GM23338 (cell line): ENCODE measurements around the gene CHST11. TPM values are rescaled to one million over a fixed set of nuclear protein-coding genes. Genes with fewer than 3 reads are reported as not detected.

ENCODE experiments used
- ATAC-seq: fragments of 200-7000 bp; cut with Tn5 transposase; 3 replicates; pipeline ENCODE4 v1.9.1; 2020
- DNase-seq: peaks from one replicate; pipeline ENCODE4 v3.0.0-alpha.2; 2015; ENCODE audit warnings: low spot score
- H2AFZ ChIP-seq: fragments of 200-600 bp; sonication (generic); 2 replicates; pipeline ENCODE4 v1.8.0; 2016; ENCODE audit warnings: antibody characterized with exemption, mild to moderate bottlenecking, moderate library complexity
- H3F3A ChIP-seq: fragments of 200-600 bp; sonication (generic); replicated peaks from 2 replicates; pipeline ENCODE4 v1.8.0; 2017; ENCODE audit warnings: antibody characterized with exemption, mixed run types, low read depth
- H3K27ac ChIP-seq: fragments of 200-600 bp; sonication (generic); 2 replicates; pipeline ENCODE4 v1.6.1; 2016; ENCODE audit warnings: low read depth
- H3K27me3 ChIP-seq: fragments of 200-600 bp; sonication (generic); 2 replicates; pipeline ENCODE4 v1.8.0; 2016; ENCODE audit warnings: mild to moderate bottlenecking, mixed run types, moderate library complexity; ENCODE audit not compliant: insufficient read depth
- H3K36me3 ChIP-seq: fragments of 200-600 bp; sonication (generic); 2 replicates; pipeline ENCODE4 v1.8.0; 2016; ENCODE audit warnings: mild to moderate bottlenecking; ENCODE audit not compliant: insufficient read depth
- H3K4me1 ChIP-seq: fragments of 200-600 bp; sonication (generic); 2 replicates; pipeline ENCODE4 v1.8.0; 2016; ENCODE audit warnings: mild to moderate bottlenecking, moderate library complexity; ENCODE audit not compliant: insufficient read depth
- H3K4me2 ChIP-seq: fragments of 200-600 bp; sonication (generic); 2 replicates; pipeline ENCODE4 v1.7.1; 2017; ENCODE audit warnings: mixed run types
- H3K4me3 ChIP-seq: fragments of 200-600 bp; sonication (generic); 2 replicates; pipeline ENCODE4 v1.6.1; 2016; ENCODE audit warnings: mixed run types
- H3K79me2 ChIP-seq: fragments of 200-600 bp; sonication (generic); replicated peaks from 2 replicates; pipeline ENCODE4 v1.8.0; 2017; ENCODE audit warnings: mild to moderate bottlenecking; ENCODE audit not compliant: insufficient read depth
- H3K9me2 ChIP-seq: fragments of 200-600 bp; sonication (generic); 2 replicates; pipeline ENCODE4 v1.8.0; 2017; ENCODE audit not compliant: insufficient read depth
- H4K20me1 ChIP-seq: fragments of 200-600 bp; sonication (generic); replicated peaks from 2 replicates; pipeline ENCODE4 v1.8.0; 2017; ENCODE audit warnings: mild to moderate bottlenecking; ENCODE audit not compliant: insufficient read depth
- H3K27ac Mint-ChIP-seq: 2 replicates; pipeline ENCODE4 v1.8.0; 2020; ENCODE audit warnings: inconsistent platforms, mild to moderate bottlenecking, moderate library complexity, mixed read lengths
- H3K27me3 Mint-ChIP-seq: 3 replicates; pipeline ENCODE4 v1.8.0; 2022; ENCODE audit warnings: low read depth, mild to moderate bottlenecking, moderate library complexity, mixed read lengths, inconsistent platforms; ENCODE audit not compliant: insufficient read depth, poor library complexity
- H3K36me3 Mint-ChIP-seq: 3 replicates; pipeline ENCODE4 v1.8.0; 2021; ENCODE audit warnings: low read depth, mild to moderate bottlenecking, inconsistent platforms, moderate library complexity, mixed read lengths
- H3K4me1 Mint-ChIP-seq: 3 replicates; pipeline ENCODE4 v1.8.0; 2020; ENCODE audit warnings: mild to moderate bottlenecking, inconsistent platforms, mixed read lengths
- H3K4me3 Mint-ChIP-seq: 3 replicates; pipeline ENCODE4 v1.8.0; 2021; ENCODE audit warnings: moderate library complexity, mild to moderate bottlenecking, inconsistent platforms, mixed read lengths
- H3K9me3 Mint-ChIP-seq: 3 replicates; pipeline ENCODE4 v1.8.0; 2020; ENCODE audit warnings: moderate library complexity, mild to moderate bottlenecking, inconsistent platforms, mixed read lengths
- EZH2phosphoT487 ChIP-seq: fragments of 200-600 bp; sonication (generic); IDR thresholded peaks from one replicate; pipeline ENCODE4 v1.8.1; 2018; ENCODE audit warnings: antibody characterized with exemption; ENCODE audit not compliant: unreplicated experiment
- JUNB ChIP-seq: IDR thresholded peaks from one replicate; pipeline ENCODE4 v1.6.1; 2016; ENCODE audit warnings: antibody characterized with exemption; ENCODE audit not compliant: unreplicated experiment
- NANOG ChIP-seq: IDR thresholded peaks from 2 replicates; pipeline ENCODE4 v1.6.1; 2016; ENCODE audit warnings: antibody characterized with exemption, borderline replicate concordance
- POLR2AphosphoS5 ChIP-seq: IDR thresholded peaks from 2 replicates; pipeline ENCODE4 v1.6.1; 2016; ENCODE audit warnings: antibody characterized with exemption, low read depth
- STAT1 ChIP-seq: IDR thresholded peaks from one replicate; pipeline ENCODE4 v1.6.1; 2016; ENCODE audit warnings: antibody characterized with exemption; ENCODE audit not compliant: unreplicated experiment
- ZNF331 ChIP-seq: fragments of 250-450 bp; sonication (Bioruptor Pico); IDR thresholded peaks from 2 replicates; pipeline ENCODE4 v1.5.0; 2020; ENCODE audit warnings: low read depth, mild to moderate bottlenecking, moderate library complexity
- polyA plus RNA-seq: library from polyadenylated mRNA; unstranded; fragments of >200 nt; fragmentation: Nextera tagmentation; extraction: Ambion mirVana; gene quantifications from 2 replicates; pipeline ENCODE4 v1.2.1, GENCODE V29; 2016
- total RNA-seq: library from RNA; depleted of rRNA; stranded (reverse); fragments of >200 nt; shearing (Covaris generic); gene quantifications from 2 replicates; pipeline ENCODE4 v1.2.3, GENCODE V29; 2014
- TF ChIP-seq, protein P1 (sequence below): IDR thresholded peaks from 2 replicates; pipeline ENCODE4 v1.6.1; 2016; ENCODE audit warnings: antibody characterized with exemption
- TF ChIP-seq, protein P2 (sequence below): fragments of 250-450 bp; sonication (Bioruptor Pico); IDR thresholded peaks from 2 replicates; pipeline ENCODE4 v1.5.0; 2020; ENCODE audit warnings: mild to moderate bottlenecking, moderate library complexity
- TF ChIP-seq, protein P3 (sequence below): IDR thresholded peaks from one replicate; pipeline ENCODE4 v1.6.1; 2018; ENCODE audit warnings: antibody characterized with exemption; ENCODE audit not compliant: unreplicated experiment

The CHST11 gene
- total and polyA plus RNA-seq, 2 experiments from 2014 or later = 7.7 to 25.7 TPM

DNA sequence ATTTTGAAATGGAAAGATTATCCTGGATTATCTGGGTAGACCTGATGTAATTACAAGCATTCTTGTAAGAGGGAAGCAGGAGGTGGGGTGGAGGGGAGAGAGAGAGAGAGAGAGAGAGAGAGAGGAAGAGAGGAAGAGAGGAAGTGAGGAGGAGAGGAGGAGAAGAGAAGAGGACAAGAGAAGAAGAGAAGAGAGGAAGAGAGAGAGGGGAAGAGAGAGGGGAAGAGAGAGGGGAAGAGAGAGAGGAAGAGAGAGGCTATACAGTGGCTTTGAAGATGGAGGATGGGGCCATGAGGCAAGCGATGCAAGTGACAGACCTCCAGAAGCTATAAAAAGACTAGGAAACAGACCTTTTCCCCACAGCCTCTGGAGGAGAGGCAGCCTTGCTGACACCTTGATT lies 13.7 kb upstream of the CHST11 start:
- H3K4me1 ChIP-seq = no peaks in the 10 kb centered on the region
- H3K4me2 ChIP-seq = no peak overlapping the region
- no peak overlapping the region for H3K27ac ChIP-seq
- no peaks in the 10 kb centered on the region for H3K9me3 Mint-ChIP-seq
- peaks cover 4% of the 10 kb centered on the region for H3K27me3 Mint-ChIP-seq
- H3K27ac Mint-ChIP-seq = no peak overlapping the region
- ATAC-seq (no peak), DNase-seq (no peak)
- no peaks in the 10 kb centered on the region for H3F3A ChIP-seq
- H3K27me3 ChIP-seq = no peaks in the 10 kb centered on the region
- no peak overlapping the region for H3K4me3 Mint-ChIP-seq
- no peak overlapping the region for H3K4me3 ChIP-seq
- TF ChIP-seq, protein P1, sequence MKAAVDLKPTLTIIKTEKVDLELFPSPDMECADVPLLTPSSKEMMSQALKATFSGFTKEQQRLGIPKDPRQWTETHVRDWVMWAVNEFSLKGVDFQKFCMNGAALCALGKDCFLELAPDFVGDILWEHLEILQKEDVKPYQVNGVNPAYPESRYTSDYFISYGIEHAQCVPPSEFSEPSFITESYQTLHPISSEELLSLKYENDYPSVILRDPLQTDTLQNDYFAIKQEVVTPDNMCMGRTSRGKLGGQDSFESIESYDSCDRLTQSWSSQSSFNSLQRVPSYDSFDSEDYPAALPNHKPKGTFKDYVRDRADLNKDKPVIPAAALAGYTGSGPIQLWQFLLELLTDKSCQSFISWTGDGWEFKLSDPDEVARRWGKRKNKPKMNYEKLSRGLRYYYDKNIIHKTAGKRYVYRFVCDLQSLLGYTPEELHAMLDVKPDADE = no peak
- no peak for TF ChIP-seq NANOG
- no peak for TF ChIP-seq JUNB
- no peak for TF ChIP-seq EZH2phosphoT487
- H3K79me2 ChIP-seq = no peaks in the 10 kb centered on the region
- H4K20me1 ChIP-seq = no peaks in the 10 kb centered on the region
- H3K36me3 ChIP-seq = no peaks in the 10 kb centered on the region
- no peaks in the 10 kb centered on the region for H3K9me2 ChIP-seq
- no peaks in the 10 kb centered on the region for H3K36me3 Mint-ChIP-seq
- peaks cover 3% of the 10 kb centered on the region; the same call in 2 of the 3 replicates for H3K4me1 Mint-ChIP-seq
- no peak overlapping the region for H2AFZ ChIP-seq

DNA sequence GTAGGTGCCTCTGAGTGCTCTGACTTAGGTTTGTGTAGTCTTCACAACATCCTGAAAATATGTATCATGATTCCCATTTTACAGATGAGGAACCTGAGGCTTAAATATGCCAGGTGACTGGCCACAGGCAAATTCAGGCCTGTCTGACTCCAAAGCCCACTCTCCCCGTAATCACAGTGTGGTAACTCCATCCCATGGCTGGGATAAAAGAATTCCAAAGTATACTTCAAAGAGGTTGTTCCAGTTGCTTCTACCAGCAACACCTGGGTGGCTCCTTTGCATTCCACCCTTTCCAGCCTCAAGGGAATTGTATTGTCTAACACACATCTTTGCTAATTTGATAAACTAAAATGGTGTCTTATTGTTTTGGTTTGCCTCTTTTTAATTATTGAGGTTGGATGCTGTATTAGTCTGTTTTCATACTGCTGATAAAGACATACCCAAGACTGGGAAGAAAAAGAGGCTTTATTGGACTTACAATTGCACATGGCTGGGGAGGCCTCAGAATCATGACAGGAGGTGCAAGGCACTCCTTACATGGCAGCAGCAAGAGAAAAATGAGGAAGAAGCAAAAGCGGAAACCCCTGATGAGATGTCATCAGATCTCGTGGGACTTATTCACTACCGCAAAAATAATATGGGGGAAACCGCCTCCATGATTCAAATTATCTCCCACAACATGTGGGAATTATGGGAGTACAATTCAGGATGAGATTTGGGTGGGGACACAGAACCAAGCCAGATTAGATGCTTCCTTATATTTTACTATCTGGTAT lies 9.9 kb upstream of the CHST11 start:
- H3K27ac Mint-ChIP-seq = no peak overlapping the region
- Histone ChIP-seq H3K9me2 (no peaks in the 10 kb centered on the region), H3K27ac (no peak overlapping the region), H3K4me3 (no peak overlapping the region), H3K4me1 (no peaks in the 10 kb centered on the region), H3K4me2 (no peak overlapping the region), H3K27me3 (no peaks in the 10 kb centered on the region), H2AFZ (no peak overlapping the region), H4K20me1 (no peaks in the 10 kb centered on the region), H3K79me2 (no peaks in the 10 kb centered on the region), H3K36me3 (no peaks in the 10 kb centered on the region), H3F3A (no peaks in the 10 kb centered on the region)
- no peaks in the 10 kb centered on the region for H3K36me3 Mint-ChIP-seq
- H3K4me3 Mint-ChIP-seq = no peak overlapping the region
- H3K27me3 Mint-ChIP-seq = peaks cover 4% of the 10 kb centered on the region
- peaks cover 4% of the 10 kb centered on the region; the same call in 2 of the 3 replicates for H3K4me1 Mint-ChIP-seq
- ATAC-seq (no peak), DNase-seq (no peak)
- H3K9me3 Mint-ChIP-seq = no peaks in the 10 kb centered on the region; the same call in 2 of the 3 replicates
- no peak for TF ChIP-seq NANOG
- TF ChIP-seq, protein P2, sequence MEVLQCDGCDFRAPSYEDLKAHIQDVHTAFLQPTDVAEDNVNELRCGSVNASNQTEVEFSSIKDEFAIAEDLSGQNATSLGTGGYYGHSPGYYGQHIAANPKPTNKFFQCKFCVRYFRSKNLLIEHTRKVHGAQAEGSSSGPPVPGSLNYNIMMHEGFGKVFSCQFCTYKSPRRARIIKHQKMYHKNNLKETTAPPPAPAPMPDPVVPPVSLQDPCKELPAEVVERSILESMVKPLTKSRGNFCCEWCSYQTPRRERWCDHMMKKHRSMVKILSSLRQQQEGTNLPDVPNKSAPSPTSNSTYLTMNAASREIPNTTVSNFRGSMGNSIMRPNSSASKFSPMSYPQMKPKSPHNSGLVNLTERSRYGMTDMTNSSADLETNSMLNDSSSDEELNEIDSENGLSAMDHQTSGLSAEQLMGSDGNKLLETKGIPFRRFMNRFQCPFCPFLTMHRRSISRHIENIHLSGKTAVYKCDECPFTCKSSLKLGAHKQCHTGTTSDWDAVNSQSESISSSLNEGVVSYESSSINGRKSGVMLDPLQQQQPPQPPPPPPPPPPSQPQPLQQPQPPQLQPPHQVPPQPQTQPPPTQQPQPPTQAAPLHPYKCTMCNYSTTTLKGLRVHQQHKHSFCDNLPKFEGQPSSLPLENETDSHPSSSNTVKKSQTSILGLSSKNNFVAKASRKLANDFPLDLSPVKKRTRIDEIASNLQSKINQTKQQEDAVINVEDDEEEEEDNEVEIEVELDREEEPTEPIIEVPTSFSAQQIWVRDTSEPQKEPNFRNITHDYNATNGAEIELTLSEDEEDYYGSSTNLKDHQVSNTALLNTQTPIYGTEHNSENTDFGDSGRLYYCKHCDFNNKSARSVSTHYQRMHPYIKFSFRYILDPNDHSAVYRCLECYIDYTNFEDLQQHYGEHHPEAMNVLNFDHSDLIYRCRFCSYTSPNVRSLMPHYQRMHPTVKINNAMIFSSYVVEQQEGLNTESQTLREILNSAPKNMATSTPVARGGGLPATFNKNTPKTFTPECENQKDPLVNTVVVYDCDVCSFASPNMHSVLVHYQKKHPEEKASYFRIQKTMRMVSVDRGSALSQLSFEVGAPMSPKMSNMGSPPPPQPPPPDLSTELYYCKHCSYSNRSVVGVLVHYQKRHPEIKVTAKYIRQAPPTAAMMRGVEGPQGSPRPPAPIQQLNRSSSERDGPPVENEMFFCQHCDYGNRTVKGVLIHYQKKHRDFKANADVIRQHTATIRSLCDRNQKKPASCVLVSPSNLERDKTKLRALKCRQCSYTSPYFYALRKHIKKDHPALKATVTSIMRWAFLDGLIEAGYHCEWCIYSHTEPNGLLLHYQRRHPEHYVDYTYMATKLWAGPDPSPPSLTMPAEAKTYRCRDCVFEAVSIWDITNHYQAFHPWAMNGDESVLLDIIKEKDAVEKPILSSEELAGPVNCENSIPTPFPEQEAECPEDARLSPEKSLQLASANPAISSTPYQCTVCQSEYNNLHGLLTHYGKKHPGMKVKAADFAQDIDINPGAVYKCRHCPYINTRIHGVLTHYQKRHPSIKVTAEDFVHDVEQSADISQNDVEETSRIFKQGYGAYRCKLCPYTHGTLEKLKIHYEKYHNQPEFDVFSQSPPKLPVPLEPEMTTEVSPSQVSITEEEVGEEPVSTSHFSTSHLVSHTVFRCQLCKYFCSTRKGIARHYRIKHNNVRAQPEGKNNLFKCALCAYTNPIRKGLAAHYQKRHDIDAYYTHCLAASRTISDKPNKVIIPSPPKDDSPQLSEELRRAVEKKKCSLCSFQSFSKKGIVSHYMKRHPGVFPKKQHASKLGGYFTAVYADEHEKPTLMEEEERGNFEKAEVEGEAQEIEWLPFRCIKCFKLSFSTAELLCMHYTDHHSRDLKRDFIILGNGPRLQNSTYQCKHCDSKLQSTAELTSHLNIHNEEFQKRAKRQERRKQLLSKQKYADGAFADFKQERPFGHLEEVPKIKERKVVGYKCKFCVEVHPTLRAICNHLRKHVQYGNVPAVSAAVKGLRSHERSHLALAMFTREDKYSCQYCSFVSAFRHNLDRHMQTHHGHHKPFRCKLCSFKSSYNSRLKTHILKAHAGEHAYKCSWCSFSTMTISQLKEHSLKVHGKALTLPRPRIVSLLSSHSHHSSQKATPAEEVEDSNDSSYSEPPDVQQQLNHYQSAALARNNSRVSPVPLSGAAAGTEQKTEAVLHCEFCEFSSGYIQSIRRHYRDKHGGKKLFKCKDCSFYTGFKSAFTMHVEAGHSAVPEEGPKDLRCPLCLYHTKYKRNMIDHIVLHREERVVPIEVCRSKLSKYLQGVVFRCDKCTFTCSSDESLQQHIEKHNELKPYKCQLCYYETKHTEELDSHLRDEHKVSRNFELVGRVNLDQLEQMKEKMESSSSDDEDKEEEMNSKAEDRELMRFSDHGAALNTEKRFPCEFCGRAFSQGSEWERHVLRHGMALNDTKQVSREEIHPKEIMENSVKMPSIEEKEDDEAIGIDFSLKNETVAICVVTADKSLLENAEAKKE = no peak
- TF ChIP-seq, protein P3, sequence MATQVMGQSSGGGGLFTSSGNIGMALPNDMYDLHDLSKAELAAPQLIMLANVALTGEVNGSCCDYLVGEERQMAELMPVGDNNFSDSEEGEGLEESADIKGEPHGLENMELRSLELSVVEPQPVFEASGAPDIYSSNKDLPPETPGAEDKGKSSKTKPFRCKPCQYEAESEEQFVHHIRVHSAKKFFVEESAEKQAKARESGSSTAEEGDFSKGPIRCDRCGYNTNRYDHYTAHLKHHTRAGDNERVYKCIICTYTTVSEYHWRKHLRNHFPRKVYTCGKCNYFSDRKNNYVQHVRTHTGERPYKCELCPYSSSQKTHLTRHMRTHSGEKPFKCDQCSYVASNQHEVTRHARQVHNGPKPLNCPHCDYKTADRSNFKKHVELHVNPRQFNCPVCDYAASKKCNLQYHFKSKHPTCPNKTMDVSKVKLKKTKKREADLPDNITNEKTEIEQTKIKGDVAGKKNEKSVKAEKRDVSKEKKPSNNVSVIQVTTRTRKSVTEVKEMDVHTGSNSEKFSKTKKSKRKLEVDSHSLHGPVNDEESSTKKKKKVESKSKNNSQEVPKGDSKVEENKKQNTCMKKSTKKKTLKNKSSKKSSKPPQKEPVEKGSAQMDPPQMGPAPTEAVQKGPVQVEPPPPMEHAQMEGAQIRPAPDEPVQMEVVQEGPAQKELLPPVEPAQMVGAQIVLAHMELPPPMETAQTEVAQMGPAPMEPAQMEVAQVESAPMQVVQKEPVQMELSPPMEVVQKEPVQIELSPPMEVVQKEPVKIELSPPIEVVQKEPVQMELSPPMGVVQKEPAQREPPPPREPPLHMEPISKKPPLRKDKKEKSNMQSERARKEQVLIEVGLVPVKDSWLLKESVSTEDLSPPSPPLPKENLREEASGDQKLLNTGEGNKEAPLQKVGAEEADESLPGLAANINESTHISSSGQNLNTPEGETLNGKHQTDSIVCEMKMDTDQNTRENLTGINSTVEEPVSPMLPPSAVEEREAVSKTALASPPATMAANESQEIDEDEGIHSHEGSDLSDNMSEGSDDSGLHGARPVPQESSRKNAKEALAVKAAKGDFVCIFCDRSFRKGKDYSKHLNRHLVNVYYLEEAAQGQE = no peak
- TF ChIP-seq POLR2AphosphoS5 = no peak
- TF ChIP-seq EZH2phosphoT487 = no peak
- TF ChIP-seq ZNF331 = no peak
- no peak for TF ChIP-seq STAT1
- TF ChIP-seq, protein P1 = no peak
